Loucy (cell line): ENCODE data around the gene ITGB3.

Experiments used
- H2AFZ ChIP-seq: fragments of 200-600 bp; sonication (generic); 2 replicates; pipeline ENCODE4 v1.6.0; 2016; ENCODE audit warnings: antibody characterized with exemption, mild to moderate bottlenecking, low read length, moderate library complexity
- H3F3A ChIP-seq: fragments of 200-600 bp; 2 replicates; pipeline ENCODE4 v1.6.0; 2016; ENCODE audit warnings: antibody characterized with exemption, low read depth, mild to moderate bottlenecking
- H3K27me3 ChIP-seq: fragments of 200-600 bp; sonication (generic); 2 replicates; pipeline ENCODE4 v1.6.1; 2014; ENCODE audit warnings: low read length, mild to moderate bottlenecking; ENCODE audit not compliant: insufficient read depth, poor library complexity, severe bottlenecking
- H3K36me3 ChIP-seq: fragments of 200-600 bp; sonication (generic); 2 replicates; pipeline ENCODE4 v1.6.1; 2016; ENCODE audit warnings: low read length; ENCODE audit not compliant: insufficient read depth
- H3K4me1 ChIP-seq: fragments of 200-600 bp; sonication (generic); 2 replicates; pipeline ENCODE4 v1.5.1; 2014; ENCODE audit warnings: low read length, mild to moderate bottlenecking; ENCODE audit not compliant: insufficient read depth, poor library complexity, severe bottlenecking
- H3K4me2 ChIP-seq: fragments of 200-600 bp; sonication (generic); 2 replicates; pipeline ENCODE4 v1.6.0; 2014; ENCODE audit warnings: antibody characterized with exemption, low read length, low read depth, mild to moderate bottlenecking; ENCODE audit not compliant: poor library complexity, severe bottlenecking
- H3K4me3 ChIP-seq: fragments of 200-600 bp; sonication (generic); 2 replicates; pipeline ENCODE4 v1.5.1; 2014; ENCODE audit warnings: low read length, mild to moderate bottlenecking, mixed read lengths; ENCODE audit not compliant: poor library complexity, severe bottlenecking
- H3K79me2 ChIP-seq: fragments of 200-600 bp; sonication (generic); 2 replicates; pipeline ENCODE4 v1.6.1; 2014; ENCODE audit warnings: low read length; ENCODE audit not compliant: insufficient read depth
- H3K9ac ChIP-seq: fragments of 200-600 bp; sonication (generic); 2 replicates; pipeline ENCODE4 v1.6.0; 2014; ENCODE audit warnings: mild to moderate bottlenecking, low read depth, low read length, moderate library complexity; ENCODE audit not compliant: poor library complexity, severe bottlenecking
- H3K9me2 ChIP-seq: fragments of 200-600 bp; sonication (generic); replicated peaks from 2 replicates; pipeline ENCODE4 v1.6.1; 2016; ENCODE audit warnings: low read depth, low read length, mixed read lengths
- H3K9me3 ChIP-seq: fragments of 200-600 bp; sonication (generic); 2 replicates; pipeline ENCODE4 v1.6.1; 2014; ENCODE audit warnings: mild to moderate bottlenecking, antibody characterized with exemption, low read length, low read depth; ENCODE audit not compliant: insufficient read depth
- H4K20me1 ChIP-seq: fragments of 200-600 bp; sonication (generic); 2 replicates; pipeline ENCODE4 v1.6.0; 2014; ENCODE audit warnings: antibody characterized with exemption, low read length, mild to moderate bottlenecking; ENCODE audit not compliant: insufficient read depth, poor library complexity, severe bottlenecking
- EZH2phosphoT487 ChIP-seq: fragments of 200-600 bp; IDR thresholded peaks from 2 replicates; pipeline ENCODE4 v1.6.1; 2018; ENCODE audit warnings: antibody characterized with exemption, mild to moderate bottlenecking, moderate library complexity, borderline replicate concordance
- TF ChIP-seq, protein P1 (sequence below): fragments of 200-600 bp; sonication (generic); conservative IDR thresholded peaks from 2 replicates; pipeline ENCODE4 v1.5.1; 2014; ENCODE audit warnings: mild to moderate bottlenecking, antibody characterized with exemption, low read length

The ITGB3 gene

DNA sequence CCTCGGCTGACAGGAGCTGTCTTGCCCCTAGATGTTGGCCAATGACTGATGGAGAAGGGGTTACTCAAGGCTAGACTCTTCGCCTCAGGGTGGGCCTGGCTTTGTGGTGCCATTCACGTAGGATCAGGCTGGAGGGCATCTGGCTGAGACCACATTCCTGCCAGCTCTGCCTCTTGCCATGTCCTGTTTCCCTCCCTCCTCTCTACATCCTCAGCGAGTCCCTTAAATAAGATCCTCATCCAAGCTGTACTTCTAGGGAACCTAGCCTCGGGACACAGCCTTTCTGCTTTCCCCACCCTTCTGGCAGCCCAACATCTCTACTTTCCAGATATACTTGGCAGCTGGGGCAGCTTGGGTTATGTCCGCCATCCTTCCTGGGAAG is 42.2 kb downstream of the ITGB3 start:
- no peaks in the 10 kb centered on the region for H3K36me3 ChIP-seq
- H3F3A ChIP-seq: no peaks in the 10 kb centered on the region
- H3K27me3 ChIP-seq: no peaks in the 10 kb centered on the region
- no peak overlapping the region for H2AFZ ChIP-seq
- no peaks in the 10 kb centered on the region for H3K9me3 ChIP-seq
- no peaks in the 10 kb centered on the region for H3K4me1 ChIP-seq
- no peak for TF ChIP-seq EZH2phosphoT487
- TF ChIP-seq, protein P1, sequence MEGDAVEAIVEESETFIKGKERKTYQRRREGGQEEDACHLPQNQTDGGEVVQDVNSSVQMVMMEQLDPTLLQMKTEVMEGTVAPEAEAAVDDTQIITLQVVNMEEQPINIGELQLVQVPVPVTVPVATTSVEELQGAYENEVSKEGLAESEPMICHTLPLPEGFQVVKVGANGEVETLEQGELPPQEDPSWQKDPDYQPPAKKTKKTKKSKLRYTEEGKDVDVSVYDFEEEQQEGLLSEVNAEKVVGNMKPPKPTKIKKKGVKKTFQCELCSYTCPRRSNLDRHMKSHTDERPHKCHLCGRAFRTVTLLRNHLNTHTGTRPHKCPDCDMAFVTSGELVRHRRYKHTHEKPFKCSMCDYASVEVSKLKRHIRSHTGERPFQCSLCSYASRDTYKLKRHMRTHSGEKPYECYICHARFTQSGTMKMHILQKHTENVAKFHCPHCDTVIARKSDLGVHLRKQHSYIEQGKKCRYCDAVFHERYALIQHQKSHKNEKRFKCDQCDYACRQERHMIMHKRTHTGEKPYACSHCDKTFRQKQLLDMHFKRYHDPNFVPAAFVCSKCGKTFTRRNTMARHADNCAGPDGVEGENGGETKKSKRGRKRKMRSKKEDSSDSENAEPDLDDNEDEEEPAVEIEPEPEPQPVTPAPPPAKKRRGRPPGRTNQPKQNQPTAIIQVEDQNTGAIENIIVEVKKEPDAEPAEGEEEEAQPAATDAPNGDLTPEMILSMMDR: no peak
- no peak overlapping the region for H3K9ac ChIP-seq
- H3K9me2 ChIP-seq: no peaks in the 10 kb centered on the region
- H3K4me3 ChIP-seq: no peak overlapping the region
- no peak overlapping the region for H3K4me2 ChIP-seq
- H3K79me2 ChIP-seq: no peaks in the 10 kb centered on the region
- H4K20me1 ChIP-seq: no peaks in the 10 kb centered on the region

DNA sequence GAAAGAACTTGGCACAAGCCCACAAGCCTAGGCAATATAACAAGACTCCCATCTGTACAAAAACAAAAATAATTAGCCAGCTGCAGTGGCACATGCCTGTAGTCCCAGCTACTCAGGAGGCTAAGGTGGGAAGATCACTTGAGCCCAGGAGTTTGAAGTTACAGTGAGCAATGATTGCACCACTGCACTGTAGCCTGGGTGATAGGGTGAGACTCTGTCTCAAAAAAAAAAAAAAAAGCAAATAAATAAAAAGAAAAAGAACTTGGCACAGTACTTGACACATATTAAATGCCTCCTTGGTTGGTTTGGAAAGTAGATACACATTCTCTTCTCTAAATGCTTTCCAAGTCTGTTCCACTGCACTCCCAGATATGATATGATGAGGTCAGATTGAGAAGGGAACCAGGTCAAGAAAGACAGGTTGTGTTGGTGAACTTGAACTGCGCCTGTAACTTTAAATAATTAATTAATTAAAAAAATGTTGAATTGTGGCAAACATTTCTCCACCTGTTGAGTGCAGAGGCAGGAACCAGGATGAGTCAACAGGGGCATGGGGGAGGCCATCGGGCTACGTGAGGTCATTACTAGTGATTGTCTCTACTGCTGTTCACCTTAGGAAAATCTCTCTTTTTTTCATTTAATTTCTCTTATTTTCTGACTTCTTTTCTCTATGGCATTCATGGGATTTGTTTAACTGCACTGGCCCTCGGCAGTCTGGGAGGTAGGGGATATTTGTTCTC is 44.2 kb downstream of the ITGB3 start:
- Histone ChIP-seq H4K20me1 (no peaks in the 10 kb centered on the region), H3F3A (no peaks in the 10 kb centered on the region), H3K36me3 (no peaks in the 10 kb centered on the region), H3K9me2 (no peaks in the 10 kb centered on the region), H3K4me2 (no peak overlapping the region), H3K27me3 (no peaks in the 10 kb centered on the region), H3K79me2 (no peaks in the 10 kb centered on the region), H3K4me3 (no peak overlapping the region), H3K4me1 (no peaks in the 10 kb centered on the region), H3K9ac (no peak overlapping the region), H2AFZ (no peak overlapping the region), H3K9me3 (no peaks in the 10 kb centered on the region)
- TF ChIP-seq EZH2phosphoT487: no peak
- TF ChIP-seq, protein P1: no peak

DNA sequence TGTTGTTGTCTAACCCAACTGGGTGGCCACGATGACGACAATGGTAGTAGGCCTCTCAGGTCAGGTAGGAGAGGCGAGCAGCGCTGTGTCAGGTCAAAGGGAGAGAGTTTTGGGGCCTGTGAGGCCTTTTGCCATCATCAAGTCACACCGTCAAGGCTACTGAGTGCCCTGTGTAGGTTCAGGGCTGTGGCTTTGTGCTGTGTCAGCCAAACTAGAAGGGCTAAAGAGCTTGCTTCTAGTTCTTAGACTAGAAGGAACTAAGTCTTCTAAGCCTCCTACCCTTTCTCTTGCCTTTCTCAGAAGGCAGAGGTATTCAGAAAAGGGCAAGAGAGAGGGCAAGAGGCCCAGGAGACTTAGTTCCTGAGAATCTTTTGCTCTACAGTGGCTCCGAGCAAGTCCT is 45.1 kb downstream of the ITGB3 start:
- H2AFZ ChIP-seq: no peak overlapping the region
- H3K79me2 ChIP-seq: no peaks in the 10 kb centered on the region
- TF ChIP-seq, protein P1: no peak
- TF ChIP-seq EZH2phosphoT487: no peak
- H3K4me3 ChIP-seq: no peak overlapping the region
- H3K36me3 ChIP-seq: no peaks in the 10 kb centered on the region
- H3K9me3 ChIP-seq: no peaks in the 10 kb centered on the region
- H3F3A ChIP-seq: no peaks in the 10 kb centered on the region
- H3K4me1 ChIP-seq: no peaks in the 10 kb centered on the region
- no peak overlapping the region for H3K9ac ChIP-seq
- no peak overlapping the region for H3K4me2 ChIP-seq
- H3K27me3 ChIP-seq: no peaks in the 10 kb centered on the region
- no peaks in the 10 kb centered on the region for H4K20me1 ChIP-seq
- no peaks in the 10 kb centered on the region for H3K9me2 ChIP-seq
